IMR-90 (cell line): ENCODE data around the gene DPP6. TPM values are rescaled to one million over a fixed set of nuclear protein-coding genes. Genes with fewer than 3 reads are reported as not detected.
"Not testable (repeated sequence)": the region's sequence is repeated elsewhere in the genome, so short reads cannot be mapped to it uniquely, and the experiment has no call there.

ENCODE experiments used
- ATAC-seq: fragments of 200-7000 bp; cut with Tn5 transposase; 2 replicates; pipeline ENCODE4 v1.9.1; 2020; ENCODE audit warnings: low read depth, mild to moderate bottlenecking, moderate library complexity
- BruUV-seq: library from RNA; stranded (reverse); fragments of 400-500 nt; replicated peaks from 2 replicates; lab custom pipeline; 2021; lab: Mats Ljungman, UMichigan
- CTCF ChIA-PET: fragments of 300-600 bp; formaldehyde crosslinking; extraction: SDS; loops from one replicate; lab custom pipeline; 2021; ENCODE audit warnings: antibody characterized with exemption; lab: Yijun Ruan, JAX
- POLR2A ChIA-PET: fragments of 300-600 bp; sonication (Branson Sonifier 250); formaldehyde crosslinking; loops from one replicate; lab custom pipeline; 2022; ENCODE audit warnings: antibody characterized with exemption; ENCODE audit not compliant: unreplicated experiment; lab: Charles Lee
- DNase-seq: peaks from one replicate; pipeline ENCODE4 v3.0.0; 2013
- H2AFZ ChIP-seq: replicated peaks from 2 replicates; pipeline ENCODE3; 2013; ENCODE audit warnings: low read length, mild to moderate bottlenecking; ENCODE audit not compliant: poor library complexity
- H2AK5ac ChIP-seq: 2 replicates; pipeline ENCODE4 v1.6.1; 2013; ENCODE audit warnings: low read depth, low read length, inconsistent platforms
- H2AK9ac ChIP-seq: replicated peaks from 2 replicates; pipeline ENCODE3; 2013; ENCODE audit warnings: mild to moderate bottlenecking, low read depth, low read length, moderate library complexity; ENCODE audit not compliant: poor library complexity
- H2BK120ac ChIP-seq: 2 replicates; pipeline ENCODE4 v1.6.1; 2013; ENCODE audit warnings: low read depth, low read length, inconsistent platforms
- H2BK15ac ChIP-seq: 3 replicates; pipeline ENCODE4 v1.6.1; 2013; ENCODE audit warnings: low read depth, low read length, inconsistent platforms
- H2BK20ac ChIP-seq: 2 replicates; pipeline ENCODE4 v1.6.1; 2013; ENCODE audit warnings: low read depth, mild to moderate bottlenecking, inconsistent platforms, low read length, moderate library complexity
- H2BK5ac ChIP-seq: 2 replicates; pipeline ENCODE4 v1.6.1; 2013; ENCODE audit warnings: mild to moderate bottlenecking, low read depth, low read length, inconsistent platforms; ENCODE audit not compliant: poor library complexity, severe bottlenecking
- H3K14ac ChIP-seq: replicated peaks from 2 replicates; pipeline ENCODE4 v1.6.1; 2013; ENCODE audit warnings: low read depth, low read length, inconsistent platforms
- H3K18ac ChIP-seq: 2 replicates; pipeline ENCODE4 v1.6.1; 2013; ENCODE audit warnings: low read depth, low read length, control low read depth
- H3K23ac ChIP-seq: 2 replicates; pipeline ENCODE4 v1.6.1; 2013; ENCODE audit warnings: low read depth, low read length, inconsistent platforms
- H3K27ac ChIP-seq: 2 replicates; pipeline ENCODE4 v1.5.1; 2013; ENCODE audit warnings: mild to moderate bottlenecking, control low read depth, low read length; ENCODE audit not compliant: insufficient read depth
- H3K27me3 ChIP-seq: 2 replicates; pipeline ENCODE4 v1.6.1; 2013; ENCODE audit warnings: low read length; ENCODE audit not compliant: control insufficient read depth, insufficient read depth
- H3K36me3 ChIP-seq: 2 replicates; pipeline ENCODE4 v1.6.1; 2013; ENCODE audit warnings: low read length, mixed read lengths; ENCODE audit not compliant: control insufficient read depth, insufficient read depth
- H3K4ac ChIP-seq: 2 replicates; pipeline ENCODE4 v1.6.1; 2013; ENCODE audit warnings: low read depth, low read length, inconsistent platforms
- H3K4me1 ChIP-seq: 2 replicates; pipeline ENCODE4 v1.6.1; 2013; ENCODE audit warnings: low read length, mixed read lengths; ENCODE audit not compliant: control insufficient read depth, insufficient read depth
- H3K4me2 ChIP-seq: 2 replicates; pipeline ENCODE4 v1.6.1; 2013; ENCODE audit warnings: low read depth, mild to moderate bottlenecking, control low read depth, low read length, moderate library complexity
- H3K4me3 ChIP-seq: 2 replicates; pipeline ENCODE4 v1.5.1; 2013; ENCODE audit warnings: low read depth, mild to moderate bottlenecking, control low read depth, low read length, moderate library complexity; ENCODE audit not compliant: insufficient read depth
- H3K56ac ChIP-seq: 2 replicates; pipeline ENCODE4 v1.6.1; 2013; ENCODE audit warnings: low read length, inconsistent platforms; ENCODE audit not compliant: insufficient read depth; ENCODE audit errors: extremely low read depth
- H3K79me1 ChIP-seq, 2 experiments: 2 replicates each; pipeline ENCODE4 v1.6.1; 2013; ENCODE audit warnings: low read length in 2 of 2, inconsistent platforms in 1 of 2, low read depth in 1 of 2
- H3K9ac ChIP-seq: 2 replicates; pipeline ENCODE4 v1.6.1; 2013; ENCODE audit warnings: low read depth, low read length, control low read depth
- H3K9me1 ChIP-seq: 2 replicates; pipeline ENCODE4 v1.6.1; 2013; ENCODE audit warnings: low read length, inconsistent platforms; ENCODE audit not compliant: insufficient read depth
- H3K9me3 ChIP-seq: 2 replicates; pipeline ENCODE4 v1.6.1; 2013; ENCODE audit warnings: low read length; ENCODE audit not compliant: control insufficient read depth, insufficient read depth
- H4K20me1 ChIP-seq: 2 replicates; pipeline ENCODE4 v1.6.1; 2013; ENCODE audit warnings: low read length, inconsistent platforms; ENCODE audit not compliant: insufficient read depth
- H4K5ac ChIP-seq: 2 replicates; pipeline ENCODE4 v1.6.1; 2013; ENCODE audit warnings: mild to moderate bottlenecking, low read depth, low read length, control low read depth
- H4K8ac ChIP-seq, 2 experiments: 2 replicates each; pipeline ENCODE4 v1.6.1; 2013; ENCODE audit warnings: low read depth in 2 of 2, low read length in 2 of 2, control low read depth in 1 of 2, inconsistent platforms in 1 of 2
- H4K91ac ChIP-seq: 2 replicates; pipeline ENCODE4 v1.6.1; 2013; ENCODE audit warnings: low read depth, low read length, inconsistent platforms; ENCODE audit not compliant: insufficient read depth
- WGBS, 2 experiments: methylation state at CpG; one replicate each; pipeline versions ENCODE4 v1.1.5 to v1.1.7; 2013; ENCODE audit warnings: missing lambda C conversion rate in 2 of 2; ENCODE audit not compliant: insufficient read length in 1 of 2; ENCODE audit errors: extremely low coverage in 2 of 2; 5-methylcytosine and 5-hydroxymethylcytosine counted together
- dilution Hi-C: fragments of 300-500 bp; cut with HindIII; formaldehyde crosslinking; loops from one replicate; pipeline ENCODE4 v1.14.3; 2018; ENCODE audit warnings: low sequenced_read_pairs; ENCODE audit not compliant: unreplicated experiment
- in situ Hi-C: fragments of 300-500 bp; cut with MboI; formaldehyde crosslinking; loops from 3 replicates; pipeline ENCODE4 v1.14.3; 2019; ENCODE audit warnings: low sequenced_read_pairs, inconsistent platforms, mixed read lengths
- intact Hi-C: fragments of 100-400 bp; cut with micrococcal nuclease; formaldehyde crosslinking; loops from 2 replicates; pipeline ENCODE4 v1.10.0; 2022
- polyA plus RNA-seq, 3 experiments: library from polyadenylated mRNA; depleted of rRNA; stranded (reverse); fragments of >200 nt; gene quantifications; 2 replicates each; pipeline ENCODE4 v1.2.3, GENCODE V29; 2012; ENCODE audit warnings: low replicate concordance in 1 of 3
- total RNA-seq: library from RNA; depleted of rRNA; stranded (reverse); fragments of >200 nt; gene quantifications from 2 replicates; pipeline ENCODE4 v1.2.3, GENCODE V29; 2012

DPP6 gene
- total and polyA plus RNA-seq, 2 of the 4 experiments (the other 2 are of a cell fraction) = not detected

GRCh38 chr7:154151306-154151705 lies 99.1 kb downstream of the DPP6 start:
- H4K5ac ChIP-seq, H3K4ac ChIP-seq, H3K4me3 ChIP-seq, dilution Hi-C loops, H3K9me3 ChIP-seq, ATAC-seq, POLR2A ChIA-PET, H3K4me2 ChIP-seq, H2AK9ac ChIP-seq, CTCF ChIA-PET, H3K23ac ChIP-seq, intact Hi-C loops, H4K8ac ChIP-seq, H3K79me1 ChIP-seq, H2BK120ac ChIP-seq, H2BK20ac ChIP-seq, H3K14ac ChIP-seq, H3K36me3 ChIP-seq, H3K56ac ChIP-seq, H4K20me1 ChIP-seq, H3K9ac ChIP-seq, H3K4me1 ChIP-seq, H2BK5ac ChIP-seq, H3K27ac ChIP-seq, H3K9me1 ChIP-seq, in situ Hi-C loops, H3K27me3 ChIP-seq, H2AFZ ChIP-seq, DNase-seq, H3K18ac ChIP-seq, BruUV-seq, H4K91ac ChIP-seq, H2AK5ac ChIP-seq, H2BK15ac ChIP-seq: not testable (repeated sequence)
- 74% methylated on average over 10 of the region's 11 CpGs; no CpG with 5 or more reads in 1 of the 2 experiments for WGBS, 2 experiments

- H4K20me1 ChIP-seq, H4K5ac ChIP-seq, H3K27me3 ChIP-seq, POLR2A ChIA-PET, H3K14ac ChIP-seq, H3K4me2 ChIP-seq, H3K4me3 ChIP-seq, H4K8ac ChIP-seq, ATAC-seq, H3K9me3 ChIP-seq, H2AK5ac ChIP-seq, H3K23ac ChIP-seq, H3K9me1 ChIP-seq, H3K56ac ChIP-seq, H4K91ac ChIP-seq, H3K18ac ChIP-seq, H2BK15ac ChIP-seq, H3K36me3 ChIP-seq, H2AK9ac ChIP-seq, CTCF ChIA-PET, DNase-seq, H3K9ac ChIP-seq, BruUV-seq, H2BK120ac ChIP-seq, H2BK20ac ChIP-seq, H2AFZ ChIP-seq, H3K4ac ChIP-seq, in situ Hi-C loops, H3K79me1 ChIP-seq, H3K27ac ChIP-seq, H3K4me1 ChIP-seq, intact Hi-C loops, H2BK5ac ChIP-seq, dilution Hi-C loops: not testable (repeated sequence)
- WGBS, 2 experiments = no CpG with 5 or more reads among the region's 3 CpGs
These were observed 103.7 kb downstream of the DPP6 start for GRCh38 chr7:154155928-154156327.
